ENCODE results near the gene RPTOR.

The RPTOR gene

DNA sequence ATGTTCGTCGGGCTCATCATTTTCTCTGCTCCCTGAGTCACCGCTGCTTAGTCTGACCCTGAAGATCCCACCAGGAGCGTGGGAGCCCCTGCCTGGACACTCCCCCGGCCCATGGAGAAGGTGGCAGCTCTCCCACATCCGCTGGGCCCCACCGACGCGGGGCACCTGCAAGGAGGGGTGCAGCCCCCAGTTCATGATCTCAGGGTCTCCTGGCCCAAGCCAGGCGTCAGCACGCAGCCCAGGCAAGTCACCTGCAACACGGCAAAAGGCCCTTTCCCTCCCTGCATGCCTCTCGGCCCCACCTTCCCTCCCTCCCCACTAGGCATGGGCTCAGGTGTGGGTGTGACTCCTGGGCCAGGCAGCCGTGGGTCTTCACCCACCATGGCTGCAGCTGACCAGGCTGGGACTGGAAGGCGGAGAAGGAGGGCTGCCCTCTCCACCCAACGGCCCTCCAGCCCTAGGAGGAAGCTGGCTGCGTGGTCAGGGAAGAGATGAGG lies 437.3 kb downstream of the RPTOR start (continued):
- TF ChIP-seq, protein P1, sequence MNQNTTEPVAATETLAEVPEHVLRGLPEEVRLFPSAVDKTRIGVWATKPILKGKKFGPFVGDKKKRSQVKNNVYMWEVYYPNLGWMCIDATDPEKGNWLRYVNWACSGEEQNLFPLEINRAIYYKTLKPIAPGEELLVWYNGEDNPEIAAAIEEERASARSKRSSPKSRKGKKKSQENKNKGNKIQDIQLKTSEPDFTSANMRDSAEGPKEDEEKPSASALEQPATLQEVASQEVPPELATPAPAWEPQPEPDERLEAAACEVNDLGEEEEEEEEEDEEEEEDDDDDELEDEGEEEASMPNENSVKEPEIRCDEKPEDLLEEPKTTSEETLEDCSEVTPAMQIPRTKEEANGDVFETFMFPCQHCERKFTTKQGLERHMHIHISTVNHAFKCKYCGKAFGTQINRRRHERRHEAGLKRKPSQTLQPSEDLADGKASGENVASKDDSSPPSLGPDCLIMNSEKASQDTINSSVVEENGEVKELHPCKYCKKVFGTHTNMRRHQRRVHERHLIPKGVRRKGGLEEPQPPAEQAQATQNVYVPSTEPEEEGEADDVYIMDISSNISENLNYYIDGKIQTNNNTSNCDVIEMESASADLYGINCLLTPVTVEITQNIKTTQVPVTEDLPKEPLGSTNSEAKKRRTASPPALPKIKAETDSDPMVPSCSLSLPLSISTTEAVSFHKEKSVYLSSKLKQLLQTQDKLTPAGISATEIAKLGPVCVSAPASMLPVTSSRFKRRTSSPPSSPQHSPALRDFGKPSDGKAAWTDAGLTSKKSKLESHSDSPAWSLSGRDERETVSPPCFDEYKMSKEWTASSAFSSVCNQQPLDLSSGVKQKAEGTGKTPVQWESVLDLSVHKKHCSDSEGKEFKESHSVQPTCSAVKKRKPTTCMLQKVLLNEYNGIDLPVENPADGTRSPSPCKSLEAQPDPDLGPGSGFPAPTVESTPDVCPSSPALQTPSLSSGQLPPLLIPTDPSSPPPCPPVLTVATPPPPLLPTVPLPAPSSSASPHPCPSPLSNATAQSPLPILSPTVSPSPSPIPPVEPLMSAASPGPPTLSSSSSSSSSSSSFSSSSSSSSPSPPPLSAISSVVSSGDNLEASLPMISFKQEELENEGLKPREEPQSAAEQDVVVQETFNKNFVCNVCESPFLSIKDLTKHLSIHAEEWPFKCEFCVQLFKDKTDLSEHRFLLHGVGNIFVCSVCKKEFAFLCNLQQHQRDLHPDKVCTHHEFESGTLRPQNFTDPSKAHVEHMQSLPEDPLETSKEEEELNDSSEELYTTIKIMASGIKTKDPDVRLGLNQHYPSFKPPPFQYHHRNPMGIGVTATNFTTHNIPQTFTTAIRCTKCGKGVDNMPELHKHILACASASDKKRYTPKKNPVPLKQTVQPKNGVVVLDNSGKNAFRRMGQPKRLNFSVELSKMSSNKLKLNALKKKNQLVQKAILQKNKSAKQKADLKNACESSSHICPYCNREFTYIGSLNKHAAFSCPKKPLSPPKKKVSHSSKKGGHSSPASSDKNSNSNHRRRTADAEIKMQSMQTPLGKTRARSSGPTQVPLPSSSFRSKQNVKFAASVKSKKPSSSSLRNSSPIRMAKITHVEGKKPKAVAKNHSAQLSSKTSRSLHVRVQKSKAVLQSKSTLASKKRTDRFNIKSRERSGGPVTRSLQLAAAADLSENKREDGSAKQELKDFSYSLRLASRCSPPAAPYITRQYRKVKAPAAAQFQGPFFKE (tag by site-specific recombination; IDR thresholded peaks at IDR 0.05; ENCODE audit: borderline replicate concordance): no peak
- TF ChIP-seq HOXA7 (CRISPR knock-in tag; IDR thresholded peaks at IDR 0.05; ENCODE audit: borderline replicate concordance) (no peak), RBAK (tag by site-specific recombination; IDR thresholded peaks at IDR 0.05) (no peak), ZNF571 (tag by site-specific recombination; IDR thresholded peaks at IDR 0.05) (no peak), ZFHX2 (tag by site-specific recombination; conservative IDR thresholded peaks at IDR 0.05) (peak; percentile 80), ZNF202 (tag by site-specific recombination; IDR thresholded peaks at IDR 0.05; ENCODE audit: borderline replicate concordance) (no peak), ZNF223 (tag by site-specific recombination; IDR thresholded peaks at IDR 0.05) (no peak), ZNF239 (tag by site-specific recombination; IDR thresholded peaks at IDR 0.05) (no peak), KLF10 (tag by site-specific recombination; IDR thresholded peaks at IDR 0.05) (no peak)

DNA sequence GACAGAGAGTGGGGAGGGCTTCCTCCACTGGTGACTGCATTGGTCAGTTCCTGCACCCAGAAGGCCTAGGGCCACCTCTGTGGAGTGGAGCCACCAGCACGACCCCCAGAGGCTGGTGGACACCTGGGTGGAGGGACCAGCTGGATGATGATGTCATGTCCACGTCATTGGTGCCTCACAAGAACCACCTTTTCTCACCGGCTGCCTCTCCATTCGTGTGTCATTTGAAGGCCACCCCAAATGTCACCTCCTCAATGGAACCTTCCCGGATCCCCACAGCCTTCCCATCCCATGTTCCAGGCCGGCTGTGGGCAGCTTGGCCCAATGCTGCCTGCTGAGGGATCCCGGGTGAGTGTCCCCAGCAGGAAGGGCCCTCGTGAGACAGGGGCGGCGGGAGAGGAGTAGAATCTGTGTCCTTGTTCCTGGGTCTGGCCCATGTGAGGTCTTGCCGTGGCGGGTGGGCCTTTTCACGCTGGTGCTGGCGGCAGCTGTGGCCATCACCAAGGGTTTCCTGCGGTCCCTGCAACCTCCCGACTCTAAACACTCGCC lies 437.9 kb downstream of the RPTOR start:
- no peak overlapping the region for H3K4me3 ChIP-seq (ENCODE audit: low read depth, low read length)
- TF ChIP-seq, protein P2, sequence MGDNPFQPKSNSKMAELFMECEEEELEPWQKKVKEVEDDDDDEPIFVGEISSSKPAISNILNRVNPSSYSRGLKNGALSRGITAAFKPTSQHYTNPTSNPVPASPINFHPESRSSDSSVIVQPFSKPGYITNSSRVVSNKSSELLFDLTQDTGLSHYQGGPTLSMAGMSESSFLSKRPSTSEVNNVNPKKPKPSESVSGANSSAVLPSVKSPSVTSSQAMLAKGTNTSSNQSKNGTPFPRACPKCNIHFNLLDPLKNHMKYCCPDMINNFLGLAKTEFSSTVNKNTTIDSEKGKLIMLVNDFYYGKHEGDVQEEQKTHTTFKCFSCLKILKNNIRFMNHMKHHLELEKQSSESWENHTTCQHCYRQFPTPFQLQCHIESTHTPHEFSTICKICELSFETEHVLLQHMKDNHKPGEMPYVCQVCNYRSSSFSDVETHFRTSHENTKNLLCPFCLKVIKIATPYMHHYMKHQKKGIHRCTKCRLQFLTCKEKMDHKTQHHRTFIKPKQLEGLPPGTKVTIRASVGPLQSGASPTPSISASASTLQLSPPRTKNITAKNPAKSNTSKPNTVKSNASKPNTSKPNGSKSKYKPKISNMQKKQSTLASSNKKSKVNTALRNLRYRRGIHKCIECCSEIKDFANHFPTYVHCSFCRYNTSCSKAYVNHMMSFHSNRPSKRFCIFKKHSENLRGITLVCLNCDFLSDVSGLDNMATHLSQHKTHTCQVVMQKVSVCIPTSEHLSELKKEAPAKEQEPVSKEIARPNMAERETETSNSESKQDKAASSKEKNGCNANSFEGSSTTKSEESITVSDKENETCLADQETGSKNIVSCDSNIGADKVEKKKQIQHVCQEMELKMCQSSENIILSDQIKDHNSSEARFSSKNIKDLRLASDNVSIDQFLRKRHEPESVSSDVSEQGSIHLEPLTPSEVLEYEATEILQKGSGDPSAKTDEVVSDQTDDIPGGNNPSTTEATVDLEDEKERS (tag by site-specific recombination; IDR thresholded peaks at IDR 0.05): no peak
- TF ChIP-seq ZNF776 (tag by site-specific recombination; IDR thresholded peaks at IDR 0.05; ENCODE audit: borderline replicate concordance): no peak
- no peak for TF ChIP-seq ZNF664 (tag by site-specific recombination; IDR thresholded peaks at IDR 0.05)
- TF ChIP-seq, protein P3, sequence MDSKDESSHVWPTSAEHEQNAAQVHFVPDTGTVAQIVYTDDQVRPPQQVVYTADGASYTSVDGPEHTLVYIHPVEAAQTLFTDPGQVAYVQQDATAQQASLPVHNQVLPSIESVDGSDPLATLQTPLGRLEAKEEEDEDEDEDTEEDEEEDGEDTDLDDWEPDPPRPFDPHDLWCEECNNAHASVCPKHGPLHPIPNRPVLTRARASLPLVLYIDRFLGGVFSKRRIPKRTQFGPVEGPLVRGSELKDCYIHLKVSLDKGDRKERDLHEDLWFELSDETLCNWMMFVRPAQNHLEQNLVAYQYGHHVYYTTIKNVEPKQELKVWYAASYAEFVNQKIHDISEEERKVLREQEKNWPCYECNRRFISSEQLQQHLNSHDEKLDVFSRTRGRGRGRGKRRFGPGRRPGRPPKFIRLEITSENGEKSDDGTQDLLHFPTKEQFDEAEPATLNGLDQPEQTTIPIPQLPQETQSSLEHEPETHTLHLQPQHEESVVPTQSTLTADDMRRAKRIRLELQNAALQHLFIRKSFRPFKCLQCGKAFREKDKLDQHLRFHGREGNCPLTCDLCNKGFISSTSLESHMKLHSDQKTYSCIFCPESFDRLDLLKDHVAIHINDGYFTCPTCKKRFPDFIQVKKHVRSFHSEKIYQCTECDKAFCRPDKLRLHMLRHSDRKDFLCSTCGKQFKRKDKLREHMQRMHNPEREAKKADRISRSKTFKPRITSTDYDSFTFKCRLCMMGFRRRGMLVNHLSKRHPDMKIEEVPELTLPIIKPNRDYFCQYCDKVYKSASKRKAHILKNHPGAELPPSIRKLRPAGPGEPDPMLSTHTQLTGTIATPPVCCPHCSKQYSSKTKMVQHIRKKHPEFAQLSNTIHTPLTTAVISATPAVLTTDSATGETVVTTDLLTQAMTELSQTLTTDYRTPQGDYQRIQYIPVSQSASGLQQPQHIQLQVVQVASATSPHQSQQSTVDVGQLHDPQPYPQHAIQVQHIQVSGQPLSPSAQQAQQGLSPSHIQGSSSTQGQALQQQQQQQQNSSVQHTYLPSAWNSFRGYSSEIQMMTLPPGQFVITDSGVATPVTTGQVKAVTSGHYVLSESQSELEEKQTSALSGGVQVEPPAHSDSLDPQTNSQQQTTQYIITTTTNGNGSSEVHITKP (tag by site-specific recombination; IDR thresholded peaks at IDR 0.05): peak; percentile 34; the same call in 1 of the 2 replicates
- TF ChIP-seq ZNF629 (tag by site-specific recombination; IDR thresholded peaks at IDR 0.05): peak; percentile 57
- TF ChIP-seq ZBTB21 (tag by site-specific recombination; IDR thresholded peaks at IDR 0.05): 0 out of 2 replicates have a peak, but pooled peaks have one; percentile 34
- TF ChIP-seq, protein P4, sequence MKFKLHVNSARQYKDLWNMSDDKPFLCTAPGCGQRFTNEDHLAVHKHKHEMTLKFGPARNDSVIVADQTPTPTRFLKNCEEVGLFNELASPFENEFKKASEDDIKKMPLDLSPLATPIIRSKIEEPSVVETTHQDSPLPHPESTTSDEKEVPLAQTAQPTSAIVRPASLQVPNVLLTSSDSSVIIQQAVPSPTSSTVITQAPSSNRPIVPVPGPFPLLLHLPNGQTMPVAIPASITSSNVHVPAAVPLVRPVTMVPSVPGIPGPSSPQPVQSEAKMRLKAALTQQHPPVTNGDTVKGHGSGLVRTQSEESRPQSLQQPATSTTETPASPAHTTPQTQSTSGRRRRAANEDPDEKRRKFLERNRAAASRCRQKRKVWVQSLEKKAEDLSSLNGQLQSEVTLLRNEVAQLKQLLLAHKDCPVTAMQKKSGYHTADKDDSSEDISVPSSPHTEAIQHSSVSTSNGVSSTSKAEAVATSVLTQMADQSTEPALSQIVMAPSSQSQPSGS (tag by site-specific recombination; IDR thresholded peaks at IDR 0.05; ENCODE audit: low read depth): peak; percentile 28; the same call in 1 of the 2 replicates
- TF ChIP-seq KLF9 (tag by site-specific recombination; IDR thresholded peaks at IDR 0.05; ENCODE audit: low read depth): no peak
- TF ChIP-seq ZNF404 (tag by site-specific recombination; IDR thresholded peaks at IDR 0.05): no peak
- TF ChIP-seq ZNF76 (tag by site-specific recombination; IDR thresholded peaks at IDR 0.05; ENCODE audit: borderline replicate concordance, low read depth): no peak
- TF ChIP-seq ZNF658 (tag by site-specific recombination; IDR thresholded peaks at IDR 0.05): no peak
- no peaks in the 10 kb centered on the region for H3K4me1 ChIP-seq (ENCODE audit: control insufficient read depth, insufficient read depth, low read length)
- H3K9me3 ChIP-seq (ENCODE audit: control insufficient read depth, insufficient read depth, low read depth, low read length): no peaks in the 10 kb centered on the region
- CTCF ChIA-PET: interaction anchor here (0.6 to 4.0 kb wide), 7 partner anchors 25 to 715 kb away, joined by 3 to 17 read pairs (median 4); no protein-coding TSS in a partner anchor
- H3K27ac ChIP-seq (ENCODE audit: extremely low read depth, low read depth, low read length): no peak overlapping the region
- no peaks in the 10 kb centered on the region for H3K36me3 ChIP-seq (ENCODE audit: control insufficient read depth in 2 of 2, insufficient read depth in 1 of 2, low read length in 2 of 2)
- POLR2A ChIA-PET: no interaction called here
